ENCODE data around the gene SPON1.

SPON1 gene

GRCh38 chr11:14186046-14186775 lies 223.7 kb downstream of the SPON1 start:
- DNase-seq (ENCODE audit: low read depth, low spot score), result no peak

- DNase-seq (ENCODE audit: low read depth, low spot score), result no peak
These were observed 227.4 kb downstream of the SPON1 start for GRCh38 chr11:14189874-14190273.

- no peak for DNase-seq (ENCODE audit: low read depth, low spot score)
These were observed 228.7 kb downstream of the SPON1 start for GRCh38 chr11:14190992-14191778.

GRCh38 chr11:14193644-14194043 lies 231.1 kb downstream of the SPON1 start:
- DNase-seq (ENCODE audit: low read depth, low spot score), result no peak

- DNase-seq (ENCODE audit: low read depth, low spot score), result no peak
These were observed 240.0 kb downstream of the SPON1 start for GRCh38 chr11:14202251-14203196.

GRCh38 chr11:14203321-14203720 lies 240.8 kb downstream of the SPON1 start:
- DNase-seq (ENCODE audit: low read depth, low spot score), result no peak

- no peak for DNase-seq (ENCODE audit: low read depth, low spot score)
These were observed 250.5 kb downstream of the SPON1 start for GRCh38 chr11:14212986-14213385.

GRCh38 chr11:14218728-14219127 lies 256.2 kb downstream of the SPON1 start:
- no peak for DNase-seq (ENCODE audit: low read depth, low spot score)

- DNase-seq (ENCODE audit: low read depth, low spot score), result no peak
These were observed 261.2 kb downstream of the SPON1 start for GRCh38 chr11:14223636-14224288.

- no peak for DNase-seq (ENCODE audit: low read depth, low spot score)
These were observed 261.9 kb downstream of the SPON1 start for GRCh38 chr11:14224395-14224794.

- DNase-seq (ENCODE audit: low read depth, low spot score), result no peak
These were observed 263.1 kb downstream of the SPON1 start for GRCh38 chr11:14225666-14226065.

- no peak for DNase-seq (ENCODE audit: low read depth, low spot score)
These were observed 265.8 kb downstream of the SPON1 start for GRCh38 chr11:14228356-14228755.

GRCh38 chr11:14229472-14229871 lies 266.9 kb downstream of the SPON1 start:
- DNase-seq (ENCODE audit: low read depth, low spot score), result no peak

GRCh38 chr11:14230407-14230806 lies 267.9 kb downstream of the SPON1 start:
- DNase-seq (ENCODE audit: low read depth, low spot score), result no peak

- DNase-seq (ENCODE audit: low read depth, low spot score), result no peak
These were observed 270.1 kb downstream of the SPON1 start for GRCh38 chr11:14232652-14233051.

GRCh38 chr11:14234446-14234845 lies 271.9 kb downstream of the SPON1 start:
- no peak for DNase-seq (ENCODE audit: low read depth, low spot score)

- DNase-seq (ENCODE audit: low read depth, low spot score), result no peak
These were observed 273.2 kb downstream of the SPON1 start for GRCh38 chr11:14235701-14236100.

GRCh38 chr11:14237444-14237961 lies 275.0 kb downstream of the SPON1 start:
- no peak for DNase-seq (ENCODE audit: low read depth, low spot score)

- DNase-seq (ENCODE audit: low read depth, low spot score), result no peak
These were observed 277.7 kb downstream of the SPON1 start for GRCh38 chr11:14240221-14240620.

GRCh38 chr11:14240951-14241350 lies 278.4 kb downstream of the SPON1 start:
- no peak for DNase-seq (ENCODE audit: low read depth, low spot score)

GRCh38 chr11:14242187-14242586 lies 279.7 kb downstream of the SPON1 start:
- no peak for DNase-seq (ENCODE audit: low read depth, low spot score)

Data from smooth muscle cell of the brain vasculature (primary cell).